Bronchial epithelial cell (primary cell): Measurements from ENCODE around the gene HOXB13. TPM values are rescaled to one million over a fixed set of nuclear protein-coding genes. Genes with fewer than 3 reads are reported as not detected.

ENCODE experiments used
- DNase-seq: peaks from one replicate; pipeline ENCODE4 v3.0.0-alpha.2; 2010; ENCODE audit warnings: low read depth
- FAIRE-seq: peaks from 2 replicates; lab custom pipeline; 2011; peaks lifted over from hg19 to GRCh38; lab: Jason Lieb, UNC
- H3K27me3 ChIP-seq: 2 replicates; pipeline ENCODE4 v1.5.1; 2011; ENCODE audit warnings: low read length; ENCODE audit not compliant: control insufficient read depth, insufficient read depth
- H3K36me3 ChIP-seq: 2 replicates; pipeline ENCODE4 v1.5.1; 2011; ENCODE audit warnings: low read length; ENCODE audit not compliant: control insufficient read depth, insufficient read depth
- H3K4me3 ChIP-seq: 2 replicates; pipeline ENCODE4 v1.5.1; 2011; ENCODE audit warnings: mild to moderate bottlenecking, low read depth, low read length, control low read depth
- total RNA-seq: library from RNA; depleted of rRNA; stranded (reverse); fragments of >200 nt; gene quantifications from 2 replicates; pipeline ENCODE4 v1.2.1, GENCODE V29; 2014
- TF ChIP-seq, protein P1 (sequence below): IDR thresholded peaks from 2 replicates; pipeline ENCODE4 v1.5.1; 2011; ENCODE audit warnings: mild to moderate bottlenecking, moderate library complexity, low read length, control low read depth, inconsistent platforms; ENCODE audit not compliant: insufficient read depth, severe bottlenecking

HOXB13 gene
- total RNA-seq, 1 donor from 2014 or later, result not detected

DNA sequence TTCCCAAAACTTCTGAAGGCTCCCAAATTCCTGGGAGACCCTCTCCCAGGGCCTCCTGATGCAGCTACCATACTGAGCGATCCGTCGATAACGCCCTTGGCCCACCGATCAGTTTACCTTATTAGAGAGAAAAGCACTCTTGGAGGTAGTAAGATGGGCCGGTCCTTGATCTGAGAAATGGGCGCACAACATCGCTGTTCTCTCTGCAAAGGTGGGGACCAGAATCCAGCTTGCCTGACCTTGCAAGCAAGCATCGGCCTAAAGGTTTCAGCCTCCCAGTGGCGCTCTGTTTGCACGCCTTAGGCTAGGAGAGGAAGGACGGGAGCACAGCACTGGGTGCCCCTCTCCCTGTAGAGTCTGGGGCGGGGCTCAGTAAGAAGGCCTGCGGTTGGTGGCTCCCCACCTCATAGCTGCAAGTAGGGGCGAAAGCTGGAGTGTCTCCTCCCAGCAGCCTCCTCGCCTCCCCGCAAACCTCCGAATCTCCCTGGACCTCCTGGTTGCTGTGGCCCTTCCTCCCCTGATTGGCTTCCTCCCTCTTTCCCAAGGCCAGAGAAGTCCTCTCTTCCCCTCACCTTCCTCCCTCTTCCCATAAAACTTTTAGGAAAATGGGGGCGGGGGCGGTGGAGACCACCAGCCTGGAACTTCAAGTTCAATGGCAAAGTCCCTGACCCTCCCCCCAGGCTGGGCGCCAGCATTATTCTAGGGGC is 6.2 kb downstream of the HOXB13 start, which contains the start of gene PRAC1:
PRAC1 (minus strand) TSS at position 318 of the 707 bp plus-strand sequence; CDS start at position 192, 126 bp downstream.
- DNase-seq (no peak), FAIRE-seq (no peak)
- TF ChIP-seq, protein P1, sequence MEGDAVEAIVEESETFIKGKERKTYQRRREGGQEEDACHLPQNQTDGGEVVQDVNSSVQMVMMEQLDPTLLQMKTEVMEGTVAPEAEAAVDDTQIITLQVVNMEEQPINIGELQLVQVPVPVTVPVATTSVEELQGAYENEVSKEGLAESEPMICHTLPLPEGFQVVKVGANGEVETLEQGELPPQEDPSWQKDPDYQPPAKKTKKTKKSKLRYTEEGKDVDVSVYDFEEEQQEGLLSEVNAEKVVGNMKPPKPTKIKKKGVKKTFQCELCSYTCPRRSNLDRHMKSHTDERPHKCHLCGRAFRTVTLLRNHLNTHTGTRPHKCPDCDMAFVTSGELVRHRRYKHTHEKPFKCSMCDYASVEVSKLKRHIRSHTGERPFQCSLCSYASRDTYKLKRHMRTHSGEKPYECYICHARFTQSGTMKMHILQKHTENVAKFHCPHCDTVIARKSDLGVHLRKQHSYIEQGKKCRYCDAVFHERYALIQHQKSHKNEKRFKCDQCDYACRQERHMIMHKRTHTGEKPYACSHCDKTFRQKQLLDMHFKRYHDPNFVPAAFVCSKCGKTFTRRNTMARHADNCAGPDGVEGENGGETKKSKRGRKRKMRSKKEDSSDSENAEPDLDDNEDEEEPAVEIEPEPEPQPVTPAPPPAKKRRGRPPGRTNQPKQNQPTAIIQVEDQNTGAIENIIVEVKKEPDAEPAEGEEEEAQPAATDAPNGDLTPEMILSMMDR, result no peak
- Histone ChIP-seq H3K4me3 (no peak within 1 kb of the TSS), H3K36me3 (no peaks in the 10 kb centered on the region), H3K27me3 (peaks cover 88% of the 10 kb centered on the region)

DNA sequence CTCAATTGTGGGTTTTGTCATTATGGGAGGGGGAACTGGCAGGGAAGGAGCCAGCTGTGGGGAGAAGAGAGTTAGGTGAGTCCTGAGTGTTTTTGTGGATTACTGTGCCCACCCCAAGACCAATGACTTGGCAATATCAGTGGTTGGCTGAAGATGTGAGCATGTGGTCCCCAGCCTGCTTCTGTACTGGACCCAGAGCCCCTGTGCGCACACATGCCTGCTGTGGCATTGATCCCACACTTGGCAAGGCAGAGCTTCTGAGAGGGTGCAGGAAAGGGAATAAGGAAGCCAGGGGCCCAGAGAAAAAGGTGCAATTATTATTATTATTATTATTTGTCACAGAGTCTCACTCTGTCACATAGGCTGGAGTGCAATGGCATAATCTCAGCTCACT is 7.5 kb downstream of the HOXB13 start:
- no peak for DNase-seq
- Histone ChIP-seq H3K27me3 (peaks cover 80% of the 10 kb centered on the region), H3K4me3 (no peak overlapping the region), H3K36me3 (no peaks in the 10 kb centered on the region)
- no peak for FAIRE-seq
- TF ChIP-seq, protein P1, result no peak

DNA sequence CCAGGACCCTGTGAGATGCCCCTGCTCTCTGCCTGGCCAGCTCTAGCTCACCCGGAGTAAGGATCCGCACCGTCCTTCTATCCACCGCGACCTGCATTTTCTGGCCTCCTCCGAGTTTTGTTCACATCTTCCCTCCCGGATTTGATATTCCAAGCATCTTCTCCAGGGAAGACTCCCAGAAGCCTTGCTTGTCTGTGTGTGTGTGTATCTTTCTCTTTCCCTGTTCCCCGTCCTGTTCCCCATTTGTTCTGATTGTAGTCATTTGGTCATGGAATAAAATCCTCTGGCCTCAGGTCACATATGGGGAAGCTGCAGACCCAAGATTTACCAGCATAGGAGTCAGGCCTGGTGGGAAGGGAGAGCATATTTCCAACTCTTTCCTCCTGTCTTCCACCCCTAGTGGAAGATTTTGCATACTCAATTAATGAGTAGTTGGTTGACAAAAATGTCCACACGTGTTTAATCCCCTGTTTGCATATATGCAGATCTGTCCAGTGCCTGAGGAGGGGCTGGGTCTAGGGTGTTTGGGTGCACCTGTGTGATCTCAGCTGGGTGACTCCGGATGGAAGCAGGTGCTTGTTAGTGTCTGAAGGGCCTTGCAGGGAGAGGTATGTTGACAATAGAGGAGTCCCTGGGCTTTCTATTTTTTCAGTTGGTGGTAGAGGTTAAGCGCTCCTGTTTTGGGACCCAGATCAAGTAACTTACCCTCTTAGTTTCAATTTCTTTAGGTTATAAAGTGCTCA is 8.1 kb downstream of the HOXB13 start:
- Histone ChIP-seq H3K4me3 (no peak overlapping the region), H3K27me3 (peaks cover 76% of the 10 kb centered on the region), H3K36me3 (no peaks in the 10 kb centered on the region)
- no peak for DNase-seq
- no peak for FAIRE-seq
- TF ChIP-seq, protein P1, result no peak

DNA sequence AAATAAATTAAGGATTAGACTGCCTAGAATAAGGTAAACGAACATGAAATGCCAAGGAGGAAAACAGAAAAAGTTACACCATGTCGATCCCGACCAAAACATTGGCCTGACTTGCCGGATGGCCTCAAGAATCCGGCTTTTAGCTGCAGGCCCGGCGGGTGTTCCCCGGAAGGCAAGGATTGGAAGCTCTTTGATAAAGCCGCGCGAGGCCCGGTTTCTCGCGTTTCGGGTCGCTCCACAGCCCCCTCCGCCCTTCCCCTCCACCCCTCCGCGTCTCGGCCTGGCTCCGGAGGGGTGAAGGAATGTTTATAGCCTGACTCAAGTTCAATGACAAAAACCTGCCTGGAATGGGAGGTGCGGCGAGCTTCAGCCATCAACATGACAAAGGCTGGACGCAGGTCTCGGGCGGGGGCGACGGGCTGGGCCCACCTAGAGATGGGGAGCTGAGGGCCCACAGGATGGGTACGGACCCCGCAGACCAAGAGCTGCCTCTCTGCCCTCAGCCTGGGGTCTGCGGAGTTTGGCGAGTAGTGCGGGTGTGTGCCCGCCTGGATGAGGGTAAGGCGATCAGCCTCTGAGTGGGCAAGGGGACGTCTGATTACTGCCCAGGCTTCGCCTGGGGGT is 8.8 kb downstream of the HOXB13 start:
- Histone ChIP-seq H3K4me3 (no peak overlapping the region), H3K27me3 (peaks cover 70% of the 10 kb centered on the region), H3K36me3 (no peaks in the 10 kb centered on the region)
- TF ChIP-seq, protein P1, result no peak
- FAIRE-seq, result no peak
- no peak for DNase-seq

DNA sequence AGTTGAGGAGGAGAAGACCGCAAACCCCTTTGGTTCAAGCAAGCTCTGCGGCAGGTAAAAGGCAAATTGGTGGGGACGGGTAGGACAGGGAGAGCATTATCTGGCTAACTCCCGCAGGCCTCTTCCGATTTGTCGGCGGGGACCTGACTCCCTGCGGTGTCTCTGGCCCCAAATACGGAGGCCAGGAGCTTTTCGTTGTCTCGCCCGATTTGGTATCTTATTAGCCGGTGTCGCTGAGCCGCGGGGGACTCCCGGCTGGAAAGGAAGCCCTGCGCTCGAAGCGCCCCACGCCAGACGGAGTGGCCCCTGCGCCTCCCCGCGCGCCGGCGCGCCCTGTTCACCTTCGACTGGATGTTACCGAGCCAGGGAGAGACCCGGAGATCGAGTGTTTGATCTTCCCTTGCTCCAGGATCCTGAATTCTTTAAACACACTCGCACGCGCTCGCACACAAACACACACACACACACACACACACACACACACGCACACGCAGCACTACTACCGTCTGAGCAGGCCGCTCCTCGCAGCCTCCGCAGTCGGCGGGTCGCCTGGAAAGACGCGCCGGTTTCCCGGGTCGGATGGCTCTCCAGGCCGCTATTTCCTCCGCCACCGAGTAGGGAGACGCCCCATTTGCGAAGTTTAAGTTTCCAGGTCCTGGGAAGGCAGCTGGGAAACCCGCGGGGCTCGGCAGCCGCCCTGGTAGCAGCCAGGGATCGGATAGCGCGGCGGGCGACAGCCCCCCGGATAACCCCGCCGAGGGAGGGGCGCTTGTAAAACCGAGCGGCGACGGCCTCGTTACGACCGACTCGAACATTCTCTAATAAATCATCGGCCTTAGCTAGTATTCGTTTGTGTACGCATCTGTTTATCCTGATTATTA is 9.5 kb downstream of the HOXB13 start:
- no peak for DNase-seq
- TF ChIP-seq, protein P1, result no peak
- H3K4me3 ChIP-seq, result no peak overlapping the region
- no peaks in the 10 kb centered on the region for H3K36me3 ChIP-seq
- FAIRE-seq, result no peak
- peaks cover 64% of the 10 kb centered on the region for H3K27me3 ChIP-seq
